Measurements from ENCODE around the gene NR3C2.
A peak's percentile ranks its signal among the peaks of the same experiment; 100 is the strongest.

Gene NR3C2

GRCh38 chr4:148445860-148446330, 3.7 kb upstream of the NR3C2 start:
- DNase-seq (ENCODE audit: low read depth): no peak

DNA sequence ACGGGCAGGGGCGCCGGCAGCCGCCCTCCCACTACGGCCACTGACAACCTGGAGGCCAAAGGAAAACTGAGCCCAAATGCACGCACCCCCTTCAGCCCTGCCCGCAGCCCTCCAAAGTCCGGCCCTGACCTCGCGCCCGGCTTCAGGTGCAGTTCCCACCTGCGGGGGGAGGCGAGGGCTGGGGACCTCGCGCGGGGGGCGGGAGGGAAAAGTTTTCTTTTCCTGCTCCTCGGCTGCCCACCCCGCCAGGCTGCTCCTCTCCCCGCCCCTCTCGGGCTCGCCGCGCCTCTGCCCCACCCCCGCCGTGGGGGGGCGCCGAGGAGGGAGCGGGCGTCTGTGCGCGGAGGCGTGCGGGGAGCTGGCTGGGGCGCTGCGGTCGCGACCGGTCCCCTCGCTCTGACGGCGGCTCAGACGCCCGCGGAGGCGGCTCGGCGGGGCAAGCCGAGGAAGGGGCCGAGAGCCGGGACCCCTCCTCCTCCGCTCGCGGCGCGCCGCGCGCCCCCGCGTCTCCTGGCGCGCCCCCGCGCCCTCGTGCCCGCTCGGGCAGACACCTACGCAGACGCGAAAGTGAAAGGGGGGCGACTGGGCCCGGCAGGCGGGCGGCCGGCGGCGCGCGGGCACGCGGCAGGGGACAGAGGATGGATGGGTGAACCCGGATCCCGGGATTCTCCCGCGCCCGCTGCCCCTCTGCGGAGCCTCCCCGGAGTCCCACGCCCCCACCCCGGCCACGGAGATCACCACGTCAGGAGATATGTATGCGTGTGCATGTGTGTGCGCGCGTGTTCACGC, 3.1 kb upstream of the NR3C2 start:
- Histone ChIP-seq H3K4me1 (ENCODE audit: control insufficient read depth, insufficient read depth, low read length) (peaks cover 14% of the 10 kb centered on the region), H3K4me3 (ENCODE audit: low read length) (peak overlapping the region; percentile 99), H3K36me3 (ENCODE audit: control insufficient read depth, insufficient read depth, low read length, severe bottlenecking) (no peaks in the 10 kb centered on the region), H3K27me3 (replicated peaks; ENCODE audit: control insufficient read depth, insufficient read depth, low read length) (no peaks in the 10 kb centered on the region), H3K9ac (ENCODE audit: low read length) (peak overlapping the region; percentile 39), H3K9me3 (ENCODE audit: control insufficient read depth, low read length) (no peaks in the 10 kb centered on the region)
- DNase-seq (ENCODE audit: low read depth): peak; percentile 43

More at GRCh38 chr4:148445860-148446330, 3.7 kb upstream of the NR3C2 start:
- Histone ChIP-seq H3K36me3 (ENCODE audit: control insufficient read depth, insufficient read depth, low read length, severe bottlenecking) (no peaks in the 10 kb centered on the region), H3K4me3 (ENCODE audit: low read length) (peak overlapping the region; percentile 99), H3K4me1 (ENCODE audit: control insufficient read depth, insufficient read depth, low read length) (peaks cover 14% of the 10 kb centered on the region), H3K27me3 (replicated peaks; ENCODE audit: control insufficient read depth, insufficient read depth, low read length) (no peaks in the 10 kb centered on the region), H3K9ac (ENCODE audit: low read length) (peak overlapping the region; percentile 1), H3K9me3 (ENCODE audit: control insufficient read depth, low read length) (no peaks in the 10 kb centered on the region)

DNA sequence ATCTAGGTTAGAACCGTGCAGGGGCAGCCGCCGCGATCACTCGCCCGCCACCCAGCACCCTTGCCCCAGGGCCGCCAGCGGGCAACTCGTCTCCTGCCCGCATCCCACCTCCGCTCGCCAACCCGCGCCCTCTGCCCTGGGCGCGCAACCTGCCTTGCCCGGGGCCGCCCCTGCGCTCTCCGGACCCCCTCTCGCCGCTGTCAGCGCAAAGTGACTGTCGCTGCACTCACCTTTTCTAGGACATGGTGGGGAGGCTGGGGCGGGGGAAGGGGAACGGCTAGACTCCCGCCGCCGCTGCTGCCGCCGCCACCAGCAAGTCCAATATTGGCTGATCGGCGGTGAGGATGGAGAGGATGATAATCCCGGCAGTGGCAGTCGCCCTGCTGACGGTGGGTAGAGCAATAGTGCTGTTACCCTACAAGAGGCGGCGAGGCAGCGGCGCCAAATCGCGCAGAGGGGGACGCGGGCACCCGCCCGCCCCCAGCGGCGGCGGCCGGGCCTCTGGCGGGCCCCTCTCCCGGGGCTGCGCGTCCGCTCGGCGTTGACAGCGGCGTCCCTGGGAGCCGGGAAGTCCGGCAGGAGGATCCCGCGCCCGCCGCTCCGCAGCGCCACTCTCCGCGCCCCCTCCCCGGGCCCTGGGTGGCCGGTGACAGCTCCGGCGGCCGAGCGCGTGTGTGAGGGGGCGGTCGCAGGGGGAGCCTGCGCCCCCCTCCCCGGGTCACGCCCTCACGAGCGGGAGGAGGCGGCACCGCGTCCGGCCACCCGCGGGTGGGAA, 2.3 kb upstream of the NR3C2 start:
- Histone ChIP-seq H3K4me1 (ENCODE audit: control insufficient read depth, insufficient read depth, low read length) (peaks cover 14% of the 10 kb centered on the region), H3K4me3 (ENCODE audit: low read length) (peak overlapping the region; percentile 99), H3K9ac (ENCODE audit: low read length) (peak overlapping the region; percentile 54), H3K36me3 (ENCODE audit: control insufficient read depth, insufficient read depth, low read length, severe bottlenecking) (no peaks in the 10 kb centered on the region), H3K9me3 (ENCODE audit: control insufficient read depth, low read length) (no peaks in the 10 kb centered on the region), H3K27me3 (replicated peaks; ENCODE audit: control insufficient read depth, insufficient read depth, low read length) (no peaks in the 10 kb centered on the region)
- DNase-seq (ENCODE audit: low read depth): peak; percentile 34

- Histone ChIP-seq H3K9ac (ENCODE audit: low read length) (peak overlapping the region; percentile 54), H3K4me1 (ENCODE audit: control insufficient read depth, insufficient read depth, low read length) (peaks cover 14% of the 10 kb centered on the region), H3K9me3 (ENCODE audit: control insufficient read depth, low read length) (no peaks in the 10 kb centered on the region), H3K36me3 (ENCODE audit: control insufficient read depth, insufficient read depth, low read length, severe bottlenecking) (no peaks in the 10 kb centered on the region), H3K4me3 (ENCODE audit: low read length) (peak overlapping the region; percentile 99), H3K27me3 (replicated peaks; ENCODE audit: control insufficient read depth, insufficient read depth, low read length) (no peaks in the 10 kb centered on the region)
- peak; percentile 44 for DNase-seq (ENCODE audit: low read depth)
Measured at GRCh38 chr4:148443512-148444295, 1.5 kb upstream of the NR3C2 start.

DNA sequence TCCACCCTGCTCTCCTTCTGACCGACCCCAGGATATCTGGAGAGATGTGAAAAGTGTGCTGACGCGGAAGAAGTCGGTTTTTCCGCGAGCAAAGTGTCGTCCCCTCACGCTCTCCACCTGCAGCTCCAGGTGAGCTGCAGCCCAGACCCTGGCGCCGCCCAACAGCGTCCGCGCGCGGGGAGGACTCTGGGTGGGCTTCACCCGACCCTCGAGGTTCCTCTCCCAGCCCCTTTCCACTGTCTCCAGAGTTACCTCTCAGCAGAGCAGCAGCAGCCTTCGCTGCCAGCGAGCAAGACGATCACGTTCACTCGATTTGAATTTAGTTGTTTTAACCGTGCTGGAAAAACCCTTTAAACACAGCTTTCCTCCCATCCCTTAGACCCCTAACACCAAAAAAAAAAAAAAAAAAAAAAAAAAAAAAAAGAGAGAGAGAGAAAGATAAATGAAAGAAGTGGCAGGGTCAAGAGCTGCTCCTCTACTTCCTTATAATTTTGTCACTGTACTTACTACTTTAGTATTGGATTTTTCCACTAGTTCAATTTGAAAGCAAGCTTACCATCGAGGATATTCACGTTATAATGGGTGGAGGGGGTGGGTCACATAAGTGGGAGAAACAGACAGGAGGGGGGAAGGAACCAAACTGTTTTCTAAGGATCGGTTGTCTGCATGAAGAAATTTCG, 758 bp upstream of the NR3C2 start:
- Histone ChIP-seq H3K4me3 (ENCODE audit: low read length) (peak overlapping the region; percentile 99), H3K36me3 (ENCODE audit: control insufficient read depth, insufficient read depth, low read length, severe bottlenecking) (no peaks in the 10 kb centered on the region), H3K27me3 (replicated peaks; ENCODE audit: control insufficient read depth, insufficient read depth, low read length) (no peaks in the 10 kb centered on the region), H3K9ac (ENCODE audit: low read length) (peak overlapping the region; percentile 91), H3K4me1 (ENCODE audit: control insufficient read depth, insufficient read depth, low read length) (peaks cover 14% of the 10 kb centered on the region), H3K9me3 (ENCODE audit: control insufficient read depth, low read length) (no peaks in the 10 kb centered on the region)
- DNase-seq (ENCODE audit: low read depth): peak; percentile 28

DNA sequence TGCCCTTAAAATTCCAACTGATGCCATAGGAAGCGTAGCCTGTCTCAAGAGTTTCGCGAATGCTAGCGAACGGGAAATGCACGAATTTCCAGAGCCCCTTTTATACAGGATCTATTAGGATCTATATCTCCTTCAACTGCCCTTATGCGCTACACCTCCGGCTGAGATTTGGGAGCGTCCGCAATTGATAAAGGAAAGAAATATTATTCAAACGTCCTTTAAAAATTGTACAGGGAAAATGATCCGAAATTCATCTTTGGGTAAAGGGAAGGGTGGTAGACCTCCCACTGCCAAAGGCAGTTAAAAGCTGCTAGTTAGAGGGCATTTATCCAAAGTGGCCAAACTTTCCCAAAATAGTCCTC, 609 bp downstream of the NR3C2 start:
- peaks cover 8% of the 10 kb centered on the region for H3K4me1 ChIP-seq (ENCODE audit: control insufficient read depth, insufficient read depth, low read length)
- no peaks in the 10 kb centered on the region for H3K27me3 ChIP-seq (replicated peaks; ENCODE audit: control insufficient read depth, insufficient read depth, low read length)
- peak overlapping the region; percentile 99 for H3K4me3 ChIP-seq (ENCODE audit: low read length)
- H3K9ac ChIP-seq (ENCODE audit: low read length): peak overlapping the region; percentile 86
- peak; percentile 11 for DNase-seq (ENCODE audit: low read depth)
- H3K9me3 ChIP-seq (ENCODE audit: control insufficient read depth, low read length): no peaks in the 10 kb centered on the region
- H3K36me3 ChIP-seq (ENCODE audit: control insufficient read depth, insufficient read depth, low read length, severe bottlenecking): no peaks in the 10 kb centered on the region

DNA sequence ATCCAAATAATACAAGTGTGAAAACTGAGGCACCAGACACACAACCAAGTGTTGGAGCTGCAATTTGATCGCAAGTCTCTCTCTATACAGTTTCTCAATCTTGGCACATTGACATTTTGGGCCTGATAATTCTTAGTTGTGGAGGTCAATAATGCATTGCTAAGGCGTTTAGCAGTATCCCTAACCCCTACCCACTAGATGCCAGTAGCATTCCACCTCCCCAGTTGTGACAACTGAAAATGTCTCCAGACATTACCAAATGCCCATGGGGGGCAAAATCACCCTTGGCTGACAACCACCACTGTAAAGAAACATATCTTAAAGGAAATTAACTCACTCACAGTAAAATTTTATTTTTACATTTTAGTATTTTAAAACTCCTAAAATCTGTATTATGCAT, 4.2 kb downstream of the NR3C2 start:
- Histone ChIP-seq H3K9me3 (ENCODE audit: control insufficient read depth, low read length) (no peaks in the 10 kb centered on the region), H3K36me3 (ENCODE audit: control insufficient read depth, insufficient read depth, low read length, severe bottlenecking) (no peaks in the 10 kb centered on the region), H3K9ac (ENCODE audit: low read length) (no peak overlapping the region), H3K4me1 (ENCODE audit: control insufficient read depth, insufficient read depth, low read length) (peaks cover 2% of the 10 kb centered on the region), H3K27me3 (replicated peaks; ENCODE audit: control insufficient read depth, insufficient read depth, low read length) (no peaks in the 10 kb centered on the region), H3K4me3 (ENCODE audit: low read length) (no peak overlapping the region)
- DNase-seq (ENCODE audit: low read depth): no peak

DNA sequence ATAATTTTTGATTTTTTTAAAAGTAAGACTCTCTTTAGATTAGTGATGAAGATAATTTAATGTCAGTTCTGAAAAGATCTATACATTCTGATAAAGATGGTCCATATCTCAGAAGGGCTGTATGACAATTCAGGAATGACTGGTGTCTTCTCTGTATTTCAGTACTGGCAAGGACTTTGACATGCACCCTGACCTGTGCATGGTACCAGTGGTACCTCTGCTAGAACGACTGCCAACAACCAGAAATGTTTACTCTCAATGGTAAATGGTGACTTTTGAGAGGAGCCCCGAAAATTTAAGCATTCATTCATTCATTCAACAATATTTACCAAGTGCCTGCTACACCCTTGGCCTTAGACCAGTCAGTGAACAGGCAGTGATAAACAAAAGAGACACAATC, 4.8 kb downstream of the NR3C2 start:
- Histone ChIP-seq H3K36me3 (ENCODE audit: control insufficient read depth, insufficient read depth, low read length, severe bottlenecking) (no peaks in the 10 kb centered on the region), H3K4me3 (ENCODE audit: low read length) (no peak overlapping the region), H3K9ac (ENCODE audit: low read length) (no peak overlapping the region), H3K9me3 (ENCODE audit: control insufficient read depth, low read length) (no peaks in the 10 kb centered on the region), H3K4me1 (ENCODE audit: control insufficient read depth, insufficient read depth, low read length) (no peaks in the 10 kb centered on the region), H3K27me3 (replicated peaks; ENCODE audit: control insufficient read depth, insufficient read depth, low read length) (no peaks in the 10 kb centered on the region)
- DNase-seq (ENCODE audit: low read depth): no peak

GRCh38 chr4:148436512-148436911, 5.7 kb downstream of the NR3C2 start:
- no peaks in the 10 kb centered on the region for H3K27me3 ChIP-seq (replicated peaks; ENCODE audit: control insufficient read depth, insufficient read depth, low read length)
- H3K36me3 ChIP-seq (ENCODE audit: control insufficient read depth, insufficient read depth, low read length, severe bottlenecking): no peaks in the 10 kb centered on the region
- no peaks in the 10 kb centered on the region for H3K4me1 ChIP-seq (ENCODE audit: control insufficient read depth, insufficient read depth, low read length)

DNA sequence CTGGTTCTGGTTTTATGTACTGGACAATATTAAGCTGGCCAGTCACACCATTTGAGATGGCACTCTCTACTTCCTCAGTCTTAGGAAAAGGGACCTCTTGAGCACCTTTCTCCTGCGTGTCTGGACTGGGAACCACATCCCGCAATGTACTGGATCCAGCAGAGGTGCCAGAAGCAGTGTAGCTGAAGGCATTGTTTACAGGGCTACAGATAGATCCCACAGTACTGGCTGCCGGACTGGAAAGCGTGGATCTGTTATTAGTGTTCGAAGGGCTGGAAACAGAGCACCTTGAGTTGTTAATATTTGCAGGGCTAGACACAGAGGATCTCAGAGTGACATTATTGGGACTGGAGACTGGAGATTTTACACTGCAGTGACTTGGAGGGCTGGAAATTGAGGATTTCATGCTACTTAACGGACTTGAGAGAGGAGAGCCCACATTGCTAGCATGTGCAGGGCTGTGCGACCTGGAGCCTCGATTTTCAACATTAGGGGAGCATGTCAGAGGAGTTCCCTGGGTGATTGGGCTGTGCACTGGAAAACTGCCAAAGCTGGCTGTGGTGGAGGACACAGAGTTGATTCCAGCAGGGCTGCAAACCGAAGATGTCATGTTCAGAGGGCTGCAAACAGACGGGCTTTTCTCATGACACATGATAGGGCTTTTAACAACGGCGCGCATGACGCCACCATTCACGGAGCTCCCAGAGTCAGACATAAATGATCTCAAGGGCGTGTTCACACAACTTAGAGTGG, 6.4 kb downstream of the NR3C2 start:
- H3K9me3 ChIP-seq (ENCODE audit: control insufficient read depth, low read length): no peaks in the 10 kb centered on the region
- no peaks in the 10 kb centered on the region for H3K4me1 ChIP-seq (ENCODE audit: control insufficient read depth, insufficient read depth, low read length)
- no peaks in the 10 kb centered on the region for H3K36me3 ChIP-seq (ENCODE audit: control insufficient read depth, insufficient read depth, low read length, severe bottlenecking)
- H3K4me3 ChIP-seq (ENCODE audit: low read length): no peak overlapping the region
- no peak for DNase-seq (ENCODE audit: low read depth)
- H3K27me3 ChIP-seq (replicated peaks; ENCODE audit: control insufficient read depth, insufficient read depth, low read length): no peaks in the 10 kb centered on the region
- no peak overlapping the region for H3K9ac ChIP-seq (ENCODE audit: low read length)

More at GRCh38 chr4:148436512-148436911, 5.7 kb downstream of the NR3C2 start:
- Histone ChIP-seq H3K9ac (ENCODE audit: low read length) (no peak overlapping the region), H3K4me3 (ENCODE audit: low read length) (no peak overlapping the region), H3K9me3 (ENCODE audit: control insufficient read depth, low read length) (no peaks in the 10 kb centered on the region)
- no peak for DNase-seq (ENCODE audit: low read depth)

All from adipocyte (in vitro differentiated cells).